ENCODE results near the gene MINDY1.

MINDY1 gene

DNA sequence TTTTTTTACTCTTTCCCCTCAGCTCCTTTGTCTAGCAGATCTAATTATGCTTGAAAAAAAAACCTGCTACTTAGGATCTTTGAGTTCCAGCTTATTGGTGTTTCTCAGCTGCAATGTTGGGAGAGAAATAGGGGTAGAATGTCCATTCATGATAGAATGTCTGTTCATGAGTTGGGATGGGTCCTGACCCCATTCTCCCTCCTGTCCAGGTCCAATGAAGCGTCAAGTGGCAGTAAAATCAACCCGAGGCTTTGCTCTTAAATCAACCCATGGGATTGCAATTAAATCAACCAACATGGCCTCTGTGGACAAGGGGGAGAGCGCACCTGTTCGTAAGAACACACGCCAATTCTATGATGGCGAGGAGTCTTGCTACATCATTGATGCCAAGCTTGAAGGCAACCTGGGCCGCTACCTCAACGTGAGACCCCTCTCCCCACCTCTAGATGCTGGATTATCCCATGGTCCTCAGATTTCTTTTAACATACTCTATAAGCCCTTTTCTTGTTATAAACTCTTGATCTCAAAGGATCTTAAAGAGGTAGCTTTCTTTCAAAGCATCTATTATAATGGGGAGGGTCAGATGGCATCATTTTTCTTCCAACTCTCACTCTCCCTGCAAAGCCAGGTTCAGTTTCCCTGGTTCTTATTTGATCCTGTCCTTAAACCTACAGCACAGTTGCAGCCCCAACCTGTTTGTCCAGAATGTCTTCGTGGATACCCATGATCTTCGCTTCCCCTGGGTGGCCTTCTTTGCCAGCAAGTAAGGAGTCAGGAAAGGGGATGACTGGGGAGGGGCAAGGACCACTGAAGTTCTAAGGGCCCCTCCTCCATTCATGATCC, 43.2 kb downstream of the MINDY1 start:
- DNase-seq: no peak

DNA sequence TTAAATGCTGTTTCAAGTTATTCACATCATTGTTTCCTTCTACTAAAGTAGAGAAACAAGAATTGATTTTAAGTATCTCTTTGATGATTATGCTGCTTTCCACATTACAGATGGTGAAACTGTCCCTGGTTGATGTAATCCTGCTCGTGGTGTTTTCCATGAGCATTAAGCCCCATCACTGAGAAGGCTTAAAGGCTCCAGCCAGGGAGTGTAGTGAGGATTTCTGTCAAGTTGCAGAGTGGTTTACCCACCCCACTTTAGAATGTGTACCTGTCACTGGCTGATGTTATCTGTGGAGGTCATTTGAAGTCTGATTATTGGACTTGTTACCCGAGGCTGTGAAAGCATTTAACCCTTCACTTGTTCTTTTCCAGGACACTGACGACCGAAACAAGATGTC, 44.9 kb downstream of the MINDY1 start:
- no peak for DNase-seq

DNA sequence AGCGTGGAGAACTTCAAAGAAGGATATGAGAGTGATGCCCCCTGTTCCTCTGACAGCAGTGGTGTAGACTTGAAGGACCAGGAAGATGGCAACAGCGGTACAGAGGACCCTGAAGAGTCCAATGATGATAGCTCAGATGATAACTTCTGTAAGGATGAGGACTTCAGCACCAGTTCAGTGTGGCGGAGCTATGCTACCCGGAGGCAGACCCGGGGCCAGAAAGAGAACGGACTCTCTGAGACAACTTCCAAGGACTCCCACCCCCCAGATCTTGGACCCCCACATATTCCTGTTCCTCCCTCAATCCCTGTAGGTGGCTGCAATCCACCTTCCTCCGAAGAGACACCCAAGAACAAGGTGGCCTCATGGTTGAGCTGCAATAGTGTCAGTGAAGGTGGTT, 46.1 kb downstream of the MINDY1 start:
- DNase-seq: no peak

DNA sequence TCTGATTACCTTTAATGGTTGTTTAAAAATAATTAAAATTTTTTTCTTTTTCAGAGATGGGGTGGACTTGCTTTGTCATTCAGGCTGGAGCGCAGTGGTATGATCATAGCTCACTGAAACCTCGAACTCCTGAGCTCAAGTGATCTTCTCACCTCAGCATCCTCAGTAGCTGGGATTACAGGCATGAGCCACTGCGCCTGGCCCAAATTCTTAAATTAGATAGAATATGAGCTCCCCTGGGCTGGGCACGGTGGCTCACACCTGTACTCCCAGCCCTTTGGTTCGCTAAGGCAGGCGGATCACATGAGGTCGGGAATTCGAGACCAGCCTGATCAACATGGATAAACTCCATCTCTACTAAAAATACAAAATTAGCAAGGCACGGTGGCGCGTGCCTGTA, 49.0 kb downstream of the MINDY1 start:
- no peak for DNase-seq

DNA sequence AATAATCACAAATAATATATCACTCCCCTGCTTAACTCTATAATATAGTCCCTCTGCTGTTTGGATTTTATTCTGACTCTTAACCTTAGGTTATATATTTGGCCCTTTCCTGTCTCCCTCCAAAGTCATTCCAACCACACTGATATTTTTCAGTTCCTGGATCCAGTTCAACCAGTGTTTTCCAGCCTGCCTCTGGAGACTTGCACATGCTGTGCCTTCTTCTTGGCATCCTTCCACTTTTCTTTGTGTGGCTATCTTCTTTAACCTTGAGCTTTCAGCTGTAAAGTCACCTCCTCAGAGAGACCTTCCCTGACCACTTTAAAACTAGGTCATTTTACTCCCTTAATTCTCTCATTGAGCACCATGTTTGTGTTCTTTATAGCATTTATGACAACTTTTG, 51.4 kb downstream of the MINDY1 start:
- DNase-seq: no peak

DNA sequence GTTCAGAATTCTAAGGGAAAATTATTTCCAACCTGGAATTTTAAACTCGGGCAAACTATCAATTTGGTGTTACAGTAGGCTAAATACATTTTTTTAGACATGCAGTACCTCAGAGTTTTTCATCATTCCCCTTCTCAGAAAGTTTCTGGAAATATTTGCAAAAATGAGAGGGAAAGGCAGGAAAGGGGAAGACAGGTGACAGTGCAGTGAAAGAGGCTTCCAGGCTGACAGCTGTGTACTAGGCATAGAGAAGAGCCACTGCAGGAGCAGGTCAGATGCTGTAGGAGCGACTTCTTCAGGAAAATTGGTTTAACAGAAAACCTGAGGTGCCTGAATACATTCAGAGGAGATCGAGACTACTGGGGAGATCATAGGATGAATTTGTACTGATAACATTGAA, 52.0 kb downstream of the MINDY1 start:
- no peak for DNase-seq
